PFSK-1 (cell line): Measurements from ENCODE around the gene NARS2.

Experiments used
- FOXP2 ChIP-seq: optimal IDR thresholded peaks from 2 replicates; pipeline ENCODE3; 2011; ENCODE audit warnings: borderline replicate concordance, control low read depth, inconsistent platforms; ENCODE audit not compliant: insufficient read depth; ENCODE audit errors: extremely low read length, extremely low read depth
- POLR2AphosphoS5 ChIP-seq: IDR thresholded peaks from 2 replicates; pipeline ENCODE4 v1.6.1; 2012; ENCODE audit warnings: low read depth, mild to moderate bottlenecking, control low read depth, low read length, moderate library complexity
- SIN3A ChIP-seq: IDR thresholded peaks from 2 replicates; pipeline ENCODE4 v1.6.1; 2012; ENCODE audit warnings: mild to moderate bottlenecking, low read length, moderate library complexity, borderline replicate concordance; ENCODE audit not compliant: insufficient read depth
- TAF1 ChIP-seq: IDR thresholded peaks from 2 replicates; pipeline ENCODE4 v1.6.1; 2012; ENCODE audit warnings: low read length, control low read depth, borderline replicate concordance; ENCODE audit not compliant: insufficient read depth
- TF ChIP-seq, protein P1 (sequence below), 2 experiments: IDR thresholded peaks; 2 replicates each; pipeline versions ENCODE4 v1.6.1 to v1.8.0; 2011 to 2012; ENCODE audit warnings: low read depth in 2 of 2, low read length in 2 of 2, control low read depth in 1 of 2, inconsistent platforms in 1 of 2, mild to moderate bottlenecking in 1 of 2, moderate library complexity in 1 of 2; ENCODE audit not compliant: insufficient read depth in 1 of 2

NARS2 gene

DNA sequence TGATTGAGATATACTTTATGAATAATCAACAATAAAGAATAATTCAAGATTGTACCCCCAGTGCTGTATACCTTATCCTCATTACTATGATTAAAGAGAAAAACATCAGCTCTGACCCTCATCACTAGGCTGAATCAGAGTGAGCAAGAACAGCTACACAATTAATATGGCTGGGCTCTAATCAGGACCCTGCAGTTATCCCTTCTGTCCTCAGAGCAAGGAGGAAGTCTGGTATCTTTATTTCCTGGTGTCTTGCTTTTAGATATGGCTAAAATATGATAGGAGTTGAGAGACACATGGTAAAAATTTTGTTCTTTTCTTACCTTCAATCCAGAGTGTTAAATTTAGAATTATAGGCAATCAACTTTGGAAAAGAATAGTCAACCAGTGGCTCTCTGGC, 128.5 kb downstream of the NARS2 start:
- TF ChIP-seq, protein P1, sequence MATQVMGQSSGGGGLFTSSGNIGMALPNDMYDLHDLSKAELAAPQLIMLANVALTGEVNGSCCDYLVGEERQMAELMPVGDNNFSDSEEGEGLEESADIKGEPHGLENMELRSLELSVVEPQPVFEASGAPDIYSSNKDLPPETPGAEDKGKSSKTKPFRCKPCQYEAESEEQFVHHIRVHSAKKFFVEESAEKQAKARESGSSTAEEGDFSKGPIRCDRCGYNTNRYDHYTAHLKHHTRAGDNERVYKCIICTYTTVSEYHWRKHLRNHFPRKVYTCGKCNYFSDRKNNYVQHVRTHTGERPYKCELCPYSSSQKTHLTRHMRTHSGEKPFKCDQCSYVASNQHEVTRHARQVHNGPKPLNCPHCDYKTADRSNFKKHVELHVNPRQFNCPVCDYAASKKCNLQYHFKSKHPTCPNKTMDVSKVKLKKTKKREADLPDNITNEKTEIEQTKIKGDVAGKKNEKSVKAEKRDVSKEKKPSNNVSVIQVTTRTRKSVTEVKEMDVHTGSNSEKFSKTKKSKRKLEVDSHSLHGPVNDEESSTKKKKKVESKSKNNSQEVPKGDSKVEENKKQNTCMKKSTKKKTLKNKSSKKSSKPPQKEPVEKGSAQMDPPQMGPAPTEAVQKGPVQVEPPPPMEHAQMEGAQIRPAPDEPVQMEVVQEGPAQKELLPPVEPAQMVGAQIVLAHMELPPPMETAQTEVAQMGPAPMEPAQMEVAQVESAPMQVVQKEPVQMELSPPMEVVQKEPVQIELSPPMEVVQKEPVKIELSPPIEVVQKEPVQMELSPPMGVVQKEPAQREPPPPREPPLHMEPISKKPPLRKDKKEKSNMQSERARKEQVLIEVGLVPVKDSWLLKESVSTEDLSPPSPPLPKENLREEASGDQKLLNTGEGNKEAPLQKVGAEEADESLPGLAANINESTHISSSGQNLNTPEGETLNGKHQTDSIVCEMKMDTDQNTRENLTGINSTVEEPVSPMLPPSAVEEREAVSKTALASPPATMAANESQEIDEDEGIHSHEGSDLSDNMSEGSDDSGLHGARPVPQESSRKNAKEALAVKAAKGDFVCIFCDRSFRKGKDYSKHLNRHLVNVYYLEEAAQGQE (IDR thresholded peaks at IDR 0.05; ENCODE audit: insufficient read depth in 1 of 2, low read depth in 2 of 2, low read length in 2 of 2), result no peak
- TF ChIP-seq FOXP2 (no peak), POLR2AphosphoS5 (no peak), TAF1 (no peak), SIN3A (no peak)

DNA sequence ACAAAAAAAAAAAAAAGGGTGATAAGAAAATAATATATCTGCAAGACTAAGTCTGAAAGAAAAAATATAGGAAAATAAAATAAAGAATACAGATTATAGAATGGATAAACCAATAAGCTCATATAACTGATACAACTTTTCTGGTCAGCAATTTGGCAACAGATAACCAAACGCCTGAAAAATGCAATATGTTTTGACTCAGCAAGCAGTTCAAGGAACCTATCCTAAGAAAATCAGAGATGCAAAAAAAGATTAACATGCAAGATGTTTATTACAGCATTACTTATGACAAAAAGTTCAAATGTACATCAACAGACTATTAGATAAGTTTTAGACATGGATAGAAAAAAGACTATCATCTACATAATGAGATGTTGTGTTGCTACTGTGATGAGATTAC, 129.9 kb downstream of the NARS2 start:
- TF ChIP-seq FOXP2, result no peak
- TF ChIP-seq, protein P1 (IDR thresholded peaks at IDR 0.05; ENCODE audit: insufficient read depth in 1 of 2, low read depth in 2 of 2, low read length in 2 of 2), result no peak
- TF ChIP-seq SIN3A, result no peak
- no peak for TF ChIP-seq POLR2AphosphoS5
- TF ChIP-seq TAF1, result no peak

DNA sequence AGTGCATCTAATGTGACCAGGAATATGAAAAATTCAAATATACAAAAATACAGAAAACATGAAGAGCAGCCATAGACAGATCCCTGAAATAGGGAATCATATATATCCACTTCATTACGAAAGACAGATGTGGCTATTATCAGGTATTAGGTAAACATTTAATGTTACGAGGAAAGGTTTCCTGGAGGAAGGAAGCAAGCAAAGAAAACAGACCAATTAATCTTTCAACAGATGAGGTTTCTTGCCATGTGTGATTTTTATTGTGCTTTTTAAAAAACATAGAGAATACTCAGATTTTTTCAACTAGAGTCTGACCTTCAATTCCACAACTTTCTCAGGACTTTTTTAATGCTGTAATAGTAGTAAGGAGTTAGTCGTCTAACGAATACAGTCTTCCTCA, 132.7 kb downstream of the NARS2 start:
- TF ChIP-seq SIN3A (no peak), FOXP2 (no peak), TAF1 (no peak), POLR2AphosphoS5 (no peak)
- TF ChIP-seq, protein P1 (IDR thresholded peaks at IDR 0.05; ENCODE audit: insufficient read depth in 1 of 2, low read depth in 2 of 2, low read length in 2 of 2), result no peak

DNA sequence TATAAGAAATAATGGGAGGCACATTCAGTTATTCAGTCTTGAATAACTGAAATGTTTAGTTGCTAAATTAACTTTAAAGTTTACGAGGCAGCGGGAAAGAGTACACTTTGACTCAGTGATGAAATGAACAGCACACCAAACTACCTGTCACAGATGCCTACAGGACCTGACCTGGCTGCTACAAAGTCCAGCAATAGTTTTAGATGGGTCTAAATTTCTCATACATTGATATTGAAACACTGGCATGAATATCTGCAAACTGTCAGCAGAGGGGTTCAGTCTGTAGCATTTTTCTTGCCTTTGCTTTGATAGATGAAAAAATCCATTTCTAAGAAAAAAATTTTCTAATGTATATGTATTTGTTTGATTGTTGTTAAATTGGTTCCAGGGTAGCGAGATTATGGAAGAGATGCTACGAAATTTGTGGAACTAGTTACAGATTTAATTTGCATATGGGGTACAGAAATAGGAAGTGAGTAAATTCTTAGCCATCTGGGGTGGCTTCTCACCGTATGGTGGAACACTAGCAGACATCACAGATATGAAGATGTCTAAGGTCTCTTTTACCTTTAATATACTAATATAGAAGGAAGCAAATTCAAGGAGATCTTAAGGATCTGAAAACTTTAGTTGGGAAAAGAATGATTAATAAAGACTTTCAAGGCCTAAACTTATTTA, 136.2 kb downstream of the NARS2 start:
- TF ChIP-seq FOXP2 (no peak), SIN3A (no peak), TAF1 (no peak), POLR2AphosphoS5 (no peak)
- TF ChIP-seq, protein P1 (IDR thresholded peaks at IDR 0.05; ENCODE audit: insufficient read depth in 1 of 2, low read depth in 2 of 2, low read length in 2 of 2), result no peak
